GM18526 (cell line): Measurements from ENCODE around the gene CLVS2.

Source experiments
- POLR2A ChIP-seq: IDR thresholded peaks from 3 replicates; pipeline ENCODE4 v1.6.1; 2011; ENCODE audit not compliant: insufficient read length; ENCODE audit errors: extremely low read depth

CLVS2 gene

GRCh38 chr6:123074616-123075015, 78.6 kb downstream of the CLVS2 start:
- TF ChIP-seq POLR2A, result no peak

- no peak for TF ChIP-seq POLR2A
Observed at GRCh38 chr6:123085403-123085802, 89.4 kb downstream of the CLVS2 start.

DNA sequence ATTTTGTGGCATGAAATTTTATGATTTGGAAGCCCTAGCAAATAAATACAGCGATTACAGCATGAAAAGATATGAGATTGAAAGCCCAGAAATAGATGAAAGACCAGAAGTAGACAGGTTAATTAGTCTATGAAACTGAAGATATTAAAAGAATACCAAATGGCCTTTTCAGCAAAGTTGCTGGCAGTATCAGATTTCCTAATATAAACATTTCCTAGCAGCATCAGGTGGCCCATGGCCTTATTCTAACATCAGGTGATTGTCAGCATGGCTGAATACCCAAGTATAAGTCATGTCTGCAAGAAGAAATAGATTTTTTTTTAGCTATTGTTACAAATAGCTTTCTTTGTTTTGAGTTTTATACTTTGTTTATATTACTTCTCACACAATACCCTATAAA, 93.2 kb downstream of the CLVS2 start:
- no peak for TF ChIP-seq POLR2A

DNA sequence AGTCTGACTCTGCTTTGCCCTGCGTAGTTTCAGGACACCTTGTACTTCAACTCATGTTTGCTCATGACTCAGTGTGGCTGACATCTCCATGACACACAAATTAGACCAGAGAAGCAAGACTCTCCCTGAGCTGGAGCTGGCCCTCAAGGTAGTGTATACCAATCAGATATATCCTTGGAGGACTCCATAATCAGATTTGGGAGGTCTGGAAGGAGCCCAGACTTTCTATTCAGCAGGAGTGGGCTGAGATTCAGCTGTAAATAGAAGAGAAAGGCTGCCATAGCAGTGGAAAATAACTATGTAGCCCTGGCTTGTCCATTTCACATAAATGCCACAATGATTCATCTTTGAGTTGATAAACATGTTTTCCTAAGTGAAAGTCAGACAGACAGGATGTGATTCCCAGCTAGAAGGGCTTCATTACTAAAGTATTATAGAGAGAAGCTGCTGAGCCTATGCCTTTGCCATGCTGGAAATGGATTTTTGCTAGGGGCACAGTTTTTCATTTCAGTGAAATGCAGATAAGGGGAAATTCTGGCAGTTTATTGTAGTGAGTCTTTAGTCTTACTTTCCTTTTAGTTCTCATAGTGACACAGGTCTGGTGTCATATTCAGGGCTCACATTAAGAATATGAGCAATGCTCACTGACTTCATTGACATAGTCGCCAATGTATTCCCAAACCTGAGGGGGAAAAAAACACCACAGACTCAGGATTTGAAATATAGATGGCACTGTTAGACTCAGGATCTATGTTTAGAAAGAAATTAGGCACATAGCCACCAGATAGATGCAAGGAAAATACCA, 95.3 kb downstream of the CLVS2 start:
- no peak for TF ChIP-seq POLR2A

DNA sequence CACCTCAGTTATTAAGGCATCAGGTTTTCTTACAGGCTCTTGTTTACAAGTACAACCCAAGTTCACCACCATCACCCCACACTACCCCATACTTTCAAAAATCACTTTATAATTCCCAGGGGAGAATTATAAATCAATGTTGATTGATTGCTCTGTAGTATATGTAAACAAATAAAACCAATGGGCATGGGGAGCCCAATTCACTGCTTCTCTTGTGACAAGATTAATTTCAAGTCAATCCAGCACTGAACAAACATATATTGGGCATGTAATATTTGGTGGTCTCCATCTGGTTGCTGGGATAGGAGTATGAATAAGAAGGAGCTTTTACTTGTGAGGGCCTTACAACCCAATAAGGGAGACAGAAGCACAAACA, 95.8 kb downstream of the CLVS2 start:
- no peak for TF ChIP-seq POLR2A

DNA sequence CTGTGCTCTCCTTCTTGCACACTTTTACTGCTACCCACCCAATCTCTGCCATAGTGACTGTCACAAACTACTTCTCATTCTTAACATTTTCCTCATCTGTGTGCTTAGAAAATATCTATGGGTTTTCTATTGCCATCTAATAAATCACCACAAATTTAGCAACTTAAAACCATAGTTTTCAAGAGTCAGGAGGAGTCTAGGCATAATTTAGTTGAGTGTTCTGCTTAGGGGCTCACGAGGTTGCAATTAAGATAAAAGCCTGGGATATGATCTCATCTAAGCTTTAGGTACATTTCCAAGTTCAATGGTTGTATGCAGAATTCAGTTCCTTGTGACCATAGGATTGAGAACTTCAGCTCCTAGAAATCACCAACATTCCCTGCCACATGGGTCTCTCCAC, 98.8 kb downstream of the CLVS2 start:
- no peak for TF ChIP-seq POLR2A

DNA sequence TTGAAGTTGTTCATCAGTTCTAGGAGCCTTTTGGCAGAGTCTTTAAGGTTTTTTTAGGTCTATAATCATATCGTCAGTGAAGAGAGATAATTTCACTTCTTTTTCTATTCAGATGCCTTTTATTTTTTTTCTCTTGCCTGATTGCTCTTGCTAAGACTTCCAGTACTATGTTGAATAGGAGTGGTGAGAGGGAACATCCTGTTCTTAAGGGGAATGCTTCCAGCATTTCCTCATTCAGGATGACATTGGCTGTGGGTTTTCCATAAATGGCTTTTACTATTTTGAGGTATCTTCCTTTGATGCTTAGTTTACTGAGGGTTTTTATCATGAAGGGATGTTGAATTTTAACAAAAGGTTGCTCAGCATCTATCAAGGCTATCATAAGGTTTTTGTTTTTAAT, 109.5 kb downstream of the CLVS2 start:
- no peak for TF ChIP-seq POLR2A

DNA sequence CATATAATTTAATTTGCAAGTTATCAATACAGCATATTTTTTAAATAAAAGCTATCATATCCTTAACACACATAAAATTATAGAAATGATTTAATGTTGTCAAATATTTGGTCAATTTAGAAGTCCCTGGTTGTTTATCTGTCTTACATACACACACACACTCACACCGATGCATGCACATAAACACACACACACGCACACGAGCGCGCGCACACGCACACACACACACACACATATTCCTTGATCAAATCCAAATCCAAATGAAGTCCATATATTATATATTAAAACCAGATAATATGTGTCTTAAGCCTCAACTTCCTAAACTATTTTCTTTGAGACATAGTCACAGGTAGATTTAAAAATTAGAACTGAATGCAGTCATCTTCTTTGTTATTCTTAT, 120.3 kb downstream of the CLVS2 start:
- TF ChIP-seq POLR2A, result no peak

GRCh38 chr6:123117145-123117908, 121.3 kb downstream of the CLVS2 start:
- TF ChIP-seq POLR2A, result no peak

- no peak for TF ChIP-seq POLR2A
Observed at GRCh38 chr6:123118811-123119210, 122.8 kb downstream of the CLVS2 start.
